Liver (tissue), 9 donors: Measurements from ENCODE around the gene TSPAN13. TPM values are rescaled to one million over a fixed set of nuclear protein-coding genes. Genes with fewer than 3 reads are reported as not detected.

Experiments used
- DNase-seq: peaks from one replicate; pipeline ENCODE4 v3.0.0-alpha.2; 2017; ENCODE audit warnings: low spot score
- H3K27ac ChIP-seq, 2 donors: one replicate each; pipeline ENCODE4 v1.7.0; 2013; ENCODE audit warnings: inconsistent platforms in 2 of 2, low read length in 2 of 2, control low read depth in 1 of 2, low read depth in 1 of 2, mild to moderate bottlenecking in 1 of 2
- H3K27me3 ChIP-seq, 4 donors: one replicate each; pipeline versions ENCODE4 v1.6.1 to v1.7.0; 2013; ENCODE audit warnings: low read length in 3 of 4, inconsistent platforms in 1 of 4, mild to moderate bottlenecking in 1 of 4, moderate library complexity in 1 of 4; ENCODE audit not compliant: control insufficient read depth in 4 of 4, insufficient read depth in 4 of 4
- H3K36me3 ChIP-seq, 4 donors: one replicate each; pipeline versions ENCODE4 v1.6.1 to v1.7.0; 2013; ENCODE audit warnings: low read length in 3 of 4, mild to moderate bottlenecking in 3 of 4, low read depth in 1 of 4, moderate library complexity in 1 of 4; ENCODE audit not compliant: control insufficient read depth in 4 of 4, insufficient read depth in 3 of 4
- H3K4me1 ChIP-seq, 4 donors: one replicate each; pipeline versions ENCODE4 v1.6.1 to v1.7.0; 2013; ENCODE audit warnings: low read length in 3 of 4, mild to moderate bottlenecking in 3 of 4, moderate library complexity in 1 of 4; ENCODE audit not compliant: control insufficient read depth in 4 of 4, insufficient read depth in 4 of 4
- H3K4me3 ChIP-seq, 3 donors: one replicate each; pipeline versions ENCODE4 v1.6.1 to v1.7.0; 2013; ENCODE audit warnings: low read length in 3 of 3, control low read depth in 1 of 3, low read depth in 1 of 3, mild to moderate bottlenecking in 1 of 3
- H3K9ac ChIP-seq, 2 donors: one replicate each; pipeline ENCODE4 v1.7.0; 2013; ENCODE audit warnings: low read length in 2 of 2, mild to moderate bottlenecking in 2 of 2, moderate library complexity in 2 of 2, control low read depth in 1 of 2, low read depth in 1 of 2
- H3K9me3 ChIP-seq, 4 donors: one replicate each; pipeline versions ENCODE4 v1.6.1 to v1.7.0; 2013; ENCODE audit warnings: low read length in 3 of 4; ENCODE audit not compliant: control insufficient read depth in 4 of 4
- EGR1 ChIP-seq, 2 donors: IDR thresholded peaks; 2 replicates each; pipeline ENCODE4 v1.6.1; 2016 to 2018; ENCODE audit warnings: antibody characterized with exemption in 2 of 2, low read depth in 2 of 2
- FOXA1 ChIP-seq: IDR thresholded peaks from 2 replicates; pipeline ENCODE4 v1.6.1; 2016; ENCODE audit warnings: antibody characterized with exemption
- FOXA2 ChIP-seq: IDR thresholded peaks from 2 replicates; pipeline ENCODE4 v1.6.1; 2016; ENCODE audit warnings: antibody characterized with exemption
- GABPA ChIP-seq, 2 donors: IDR thresholded peaks in 1 of 2; conservative IDR thresholded peaks in 1 of 2; 2 replicates each; pipeline ENCODE4 v1.6.1; 2016; ENCODE audit warnings: antibody characterized with exemption in 2 of 2, mild to moderate bottlenecking in 1 of 2, moderate library complexity in 1 of 2
- HNF4A ChIP-seq, 2 donors: conservative IDR thresholded peaks; 2 replicates each; pipeline ENCODE4 v1.6.1; 2016; ENCODE audit warnings: antibody characterized with exemption in 2 of 2, mild to moderate bottlenecking in 2 of 2
- HNF4G ChIP-seq: IDR thresholded peaks from 2 replicates; pipeline ENCODE4 v1.6.1; 2016; ENCODE audit warnings: antibody characterized with exemption
- JUND ChIP-seq, 2 donors: IDR thresholded peaks; 2 replicates each; pipeline ENCODE4 v1.6.1; 2016; ENCODE audit warnings: antibody characterized with exemption in 2 of 2
- NR2F2 ChIP-seq: IDR thresholded peaks from 2 replicates; pipeline ENCODE4 v1.6.1; 2016; ENCODE audit warnings: antibody characterized with exemption
- RAD21 ChIP-seq, 2 donors: IDR thresholded peaks; 2 replicates each; pipeline ENCODE4 v1.6.1; 2016; ENCODE audit warnings: antibody characterized with exemption in 2 of 2, mild to moderate bottlenecking in 2 of 2
- RXRA ChIP-seq, 2 donors: IDR thresholded peaks; 2 replicates each; pipeline ENCODE4 v1.6.1; 2017 to 2018; ENCODE audit warnings: antibody characterized with exemption in 2 of 2, mild to moderate bottlenecking in 1 of 2
- SP1 ChIP-seq: IDR thresholded peaks from 2 replicates; pipeline ENCODE4 v1.6.1; 2018; ENCODE audit warnings: antibody characterized with exemption, mild to moderate bottlenecking
- TAF1 ChIP-seq: conservative IDR thresholded peaks from 2 replicates; pipeline ENCODE4 v1.6.1; 2016; ENCODE audit warnings: antibody characterized with exemption, mild to moderate bottlenecking
- YY1 ChIP-seq: IDR thresholded peaks from 2 replicates; pipeline ENCODE4 v1.6.1; 2016; ENCODE audit warnings: antibody characterized with exemption, mild to moderate bottlenecking
- WGBS: extraction: QIAGEN DNeasy Blood & Tissue Kit; methylation state at CpG from one replicate; pipeline ENCODE4 v1.1.7; 2013; 5-methylcytosine and 5-hydroxymethylcytosine counted together
- polyA plus RNA-seq, 2 donors: library from polyadenylated mRNA; stranded (reverse) in 1 of 2; unstranded in 1 of 2; fragments of 200-250 nt in 1 of 2; fragments of >200 nt in 1 of 2; fragmentation: Nextera tagmentation in 1 of 2; extraction: Ambion mirVana in 1 of 2; gene quantifications; one replicate each; pipeline versions ENCODE4 v1.2.1 to v1.2.3, GENCODE V29; 2013 to 2015
- total RNA-seq, 2 donors: library from RNA; depleted of rRNA; stranded (reverse); fragments of >200 nt; gene quantifications; one replicate each; pipeline ENCODE4 v1.2.3, GENCODE V29; 2014
- TF ChIP-seq, protein P1 (sequence below): IDR thresholded peaks from 2 replicates; pipeline ENCODE4 v1.6.1; 2016; ENCODE audit warnings: antibody characterized with exemption
- TF ChIP-seq, protein P2 (sequence below): IDR thresholded peaks from 2 replicates; pipeline ENCODE4 v1.6.1; 2016; ENCODE audit warnings: antibody characterized with exemption
- TF ChIP-seq, protein P3 (sequence below): IDR thresholded peaks from 2 replicates; pipeline ENCODE4 v1.6.1; 2016; ENCODE audit warnings: antibody characterized with exemption
- TF ChIP-seq, protein P4 (sequence below): fragments of 150-350 bp; IDR thresholded peaks from 2 replicates; pipeline ENCODE4 v1.5.1; 2017; ENCODE audit warnings: improper control_type of control experiment, low read depth, low read length; ENCODE audit not compliant: missing input control
- TF ChIP-seq, protein P5 (sequence below): IDR thresholded peaks from 2 replicates; pipeline ENCODE4 v1.6.1; 2016; ENCODE audit warnings: antibody characterized with exemption, mild to moderate bottlenecking
- donor health status: healthy.
- donor health status: healthy.
- donor health status: healthy.
- donor health status: healthy.
- donor health status: healthy.

The TSPAN13 gene
- total and polyA plus RNA-seq, 4 donors, result 8.9 to 24.4 (median 15.8) TPM

DNA sequence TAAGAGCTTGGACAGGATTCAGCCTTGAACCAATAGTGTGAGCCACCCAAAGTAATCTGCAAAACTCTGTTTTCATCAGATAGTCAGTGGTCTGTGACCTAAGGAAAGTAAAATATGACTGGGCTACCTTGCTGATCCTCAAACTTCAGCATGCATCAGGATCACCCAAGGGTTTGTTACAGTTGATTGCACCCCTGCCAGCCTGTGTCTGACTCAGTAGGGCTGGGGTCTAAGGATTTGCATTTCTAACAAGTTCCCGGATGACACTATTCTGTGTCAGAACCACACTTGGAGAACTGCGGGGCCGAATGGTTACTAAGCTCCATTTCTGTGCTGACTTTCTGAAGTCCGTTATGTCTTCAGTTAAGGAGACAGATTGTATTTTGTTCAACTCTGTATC, 40.6 kb upstream of the TSPAN13 start:
- Histone ChIP-seq H3K36me3 (no peaks in the 10 kb centered on the region), H3K4me3 (no peak overlapping the region), H3K4me1 (no peaks in the 10 kb centered on the region), H3K9me3 (no peaks in the 10 kb centered on the region), H3K27me3 (no peaks in the 10 kb centered on the region), H3K27ac (no peak overlapping the region), H3K9ac (no peak overlapping the region)
- no peak for DNase-seq
- TF ChIP-seq HNF4G (no peak), HNF4A (conservative IDR thresholded peaks at IDR 0.05) (no peak), RXRA (IDR thresholded peaks at IDR 0.05) (no peak), FOXA1 (no peak), TAF1 (no peak), YY1 (no peak), GABPA (IDR thresholded peaks at IDR 0.05 in 1 of 2, conservative IDR thresholded peaks at IDR 0.05 in 1 of 2) (no peak), SP1 (no peak), RAD21 (IDR thresholded peaks at IDR 0.05) (no peak), FOXA2 (no peak), NR2F2 (no peak)
- TF ChIP-seq, protein P1, sequence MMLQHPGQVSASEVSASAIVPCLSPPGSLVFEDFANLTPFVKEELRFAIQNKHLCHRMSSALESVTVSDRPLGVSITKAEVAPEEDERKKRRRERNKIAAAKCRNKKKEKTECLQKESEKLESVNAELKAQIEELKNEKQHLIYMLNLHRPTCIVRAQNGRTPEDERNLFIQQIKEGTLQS, result no peak
- TF ChIP-seq, protein P2, sequence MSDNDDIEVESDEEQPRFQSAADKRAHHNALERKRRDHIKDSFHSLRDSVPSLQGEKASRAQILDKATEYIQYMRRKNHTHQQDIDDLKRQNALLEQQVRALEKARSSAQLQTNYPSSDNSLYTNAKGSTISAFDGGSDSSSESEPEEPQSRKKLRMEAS, result no peak
- TF ChIP-seq, protein P3, sequence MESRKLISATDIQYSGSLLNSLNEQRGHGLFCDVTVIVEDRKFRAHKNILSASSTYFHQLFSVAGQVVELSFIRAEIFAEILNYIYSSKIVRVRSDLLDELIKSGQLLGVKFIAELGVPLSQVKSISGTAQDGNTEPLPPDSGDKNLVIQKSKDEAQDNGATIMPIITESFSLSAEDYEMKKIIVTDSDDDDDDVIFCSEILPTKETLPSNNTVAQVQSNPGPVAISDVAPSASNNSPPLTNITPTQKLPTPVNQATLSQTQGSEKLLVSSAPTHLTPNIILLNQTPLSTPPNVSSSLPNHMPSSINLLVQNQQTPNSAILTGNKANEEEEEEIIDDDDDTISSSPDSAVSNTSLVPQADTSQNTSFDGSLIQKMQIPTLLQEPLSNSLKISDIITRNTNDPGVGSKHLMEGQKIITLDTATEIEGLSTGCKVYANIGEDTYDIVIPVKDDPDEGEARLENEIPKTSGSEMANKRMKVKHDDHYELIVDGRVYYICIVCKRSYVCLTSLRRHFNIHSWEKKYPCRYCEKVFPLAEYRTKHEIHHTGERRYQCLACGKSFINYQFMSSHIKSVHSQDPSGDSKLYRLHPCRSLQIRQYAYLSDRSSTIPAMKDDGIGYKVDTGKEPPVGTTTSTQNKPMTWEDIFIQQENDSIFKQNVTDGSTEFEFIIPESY, result no peak
- TF ChIP-seq, protein P4, sequence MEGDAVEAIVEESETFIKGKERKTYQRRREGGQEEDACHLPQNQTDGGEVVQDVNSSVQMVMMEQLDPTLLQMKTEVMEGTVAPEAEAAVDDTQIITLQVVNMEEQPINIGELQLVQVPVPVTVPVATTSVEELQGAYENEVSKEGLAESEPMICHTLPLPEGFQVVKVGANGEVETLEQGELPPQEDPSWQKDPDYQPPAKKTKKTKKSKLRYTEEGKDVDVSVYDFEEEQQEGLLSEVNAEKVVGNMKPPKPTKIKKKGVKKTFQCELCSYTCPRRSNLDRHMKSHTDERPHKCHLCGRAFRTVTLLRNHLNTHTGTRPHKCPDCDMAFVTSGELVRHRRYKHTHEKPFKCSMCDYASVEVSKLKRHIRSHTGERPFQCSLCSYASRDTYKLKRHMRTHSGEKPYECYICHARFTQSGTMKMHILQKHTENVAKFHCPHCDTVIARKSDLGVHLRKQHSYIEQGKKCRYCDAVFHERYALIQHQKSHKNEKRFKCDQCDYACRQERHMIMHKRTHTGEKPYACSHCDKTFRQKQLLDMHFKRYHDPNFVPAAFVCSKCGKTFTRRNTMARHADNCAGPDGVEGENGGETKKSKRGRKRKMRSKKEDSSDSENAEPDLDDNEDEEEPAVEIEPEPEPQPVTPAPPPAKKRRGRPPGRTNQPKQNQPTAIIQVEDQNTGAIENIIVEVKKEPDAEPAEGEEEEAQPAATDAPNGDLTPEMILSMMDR, result no peak
- 96% methylated on average over 4 of the region's 4 CpGs for WGBS

DNA sequence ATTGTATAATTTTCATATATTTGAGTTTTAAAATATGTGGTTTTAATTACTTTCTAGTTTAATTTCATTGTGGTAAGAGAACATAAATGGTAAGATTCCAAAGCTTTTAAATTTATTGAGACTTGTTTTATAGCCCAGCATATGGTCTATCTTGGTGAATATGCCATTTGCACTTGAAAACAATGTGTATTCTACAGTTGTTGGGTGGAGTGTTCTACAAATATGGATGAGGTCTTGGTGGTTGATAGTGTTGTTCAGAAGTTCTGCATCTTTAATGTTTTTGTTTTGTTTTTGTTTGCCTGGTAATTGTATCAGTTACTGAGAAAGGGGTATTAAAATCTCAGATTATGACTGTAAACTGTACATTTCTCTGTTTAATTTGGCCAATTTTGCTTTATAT, 37.6 kb upstream of the TSPAN13 start:
- Histone ChIP-seq H3K27me3 (no peaks in the 10 kb centered on the region), H3K36me3 (no peaks in the 10 kb centered on the region), H3K27ac (no peak overlapping the region), H3K9me3 (no peaks in the 10 kb centered on the region), H3K4me3 (no peak overlapping the region), H3K4me1 (no peaks in the 10 kb centered on the region), H3K9ac (no peak overlapping the region)
- DNase-seq, result no peak
- TF ChIP-seq, protein P5, sequence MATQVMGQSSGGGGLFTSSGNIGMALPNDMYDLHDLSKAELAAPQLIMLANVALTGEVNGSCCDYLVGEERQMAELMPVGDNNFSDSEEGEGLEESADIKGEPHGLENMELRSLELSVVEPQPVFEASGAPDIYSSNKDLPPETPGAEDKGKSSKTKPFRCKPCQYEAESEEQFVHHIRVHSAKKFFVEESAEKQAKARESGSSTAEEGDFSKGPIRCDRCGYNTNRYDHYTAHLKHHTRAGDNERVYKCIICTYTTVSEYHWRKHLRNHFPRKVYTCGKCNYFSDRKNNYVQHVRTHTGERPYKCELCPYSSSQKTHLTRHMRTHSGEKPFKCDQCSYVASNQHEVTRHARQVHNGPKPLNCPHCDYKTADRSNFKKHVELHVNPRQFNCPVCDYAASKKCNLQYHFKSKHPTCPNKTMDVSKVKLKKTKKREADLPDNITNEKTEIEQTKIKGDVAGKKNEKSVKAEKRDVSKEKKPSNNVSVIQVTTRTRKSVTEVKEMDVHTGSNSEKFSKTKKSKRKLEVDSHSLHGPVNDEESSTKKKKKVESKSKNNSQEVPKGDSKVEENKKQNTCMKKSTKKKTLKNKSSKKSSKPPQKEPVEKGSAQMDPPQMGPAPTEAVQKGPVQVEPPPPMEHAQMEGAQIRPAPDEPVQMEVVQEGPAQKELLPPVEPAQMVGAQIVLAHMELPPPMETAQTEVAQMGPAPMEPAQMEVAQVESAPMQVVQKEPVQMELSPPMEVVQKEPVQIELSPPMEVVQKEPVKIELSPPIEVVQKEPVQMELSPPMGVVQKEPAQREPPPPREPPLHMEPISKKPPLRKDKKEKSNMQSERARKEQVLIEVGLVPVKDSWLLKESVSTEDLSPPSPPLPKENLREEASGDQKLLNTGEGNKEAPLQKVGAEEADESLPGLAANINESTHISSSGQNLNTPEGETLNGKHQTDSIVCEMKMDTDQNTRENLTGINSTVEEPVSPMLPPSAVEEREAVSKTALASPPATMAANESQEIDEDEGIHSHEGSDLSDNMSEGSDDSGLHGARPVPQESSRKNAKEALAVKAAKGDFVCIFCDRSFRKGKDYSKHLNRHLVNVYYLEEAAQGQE, result no peak
- TF ChIP-seq, protein P4, result no peak
- TF ChIP-seq, protein P1, result no peak
- TF ChIP-seq NR2F2, result no peak
- TF ChIP-seq RAD21 (IDR thresholded peaks at IDR 0.05), result no peak
- TF ChIP-seq GABPA (IDR thresholded peaks at IDR 0.05 in 1 of 2, conservative IDR thresholded peaks at IDR 0.05 in 1 of 2), result no peak
- no peak for TF ChIP-seq HNF4G
- TF ChIP-seq FOXA1, result no peak
- TF ChIP-seq SP1, result no peak
- TF ChIP-seq RXRA (IDR thresholded peaks at IDR 0.05), result no peak
- TF ChIP-seq JUND (IDR thresholded peaks at IDR 0.05), result no peak
- TF ChIP-seq EGR1 (IDR thresholded peaks at IDR 0.05; ENCODE audit: low read depth in 2 of 2), result no peak
- no peak for TF ChIP-seq YY1
- TF ChIP-seq, protein P3, result no peak
- no peak for TF ChIP-seq FOXA2
- TF ChIP-seq, protein P2, result no peak
- TF ChIP-seq TAF1, result no peak
- no peak for TF ChIP-seq HNF4A (conservative IDR thresholded peaks at IDR 0.05)
